Measurements from ENCODE around the gene SLC5A7.

SLC5A7 gene

GRCh38 chr2:107986278-107987217, at the start of gene SLC5A7:
TSS of gene SLC5A7 (plus strand) at chr2:107986524. CDS start at chr2:107988156, 1,632 bp downstream.
- DNase-seq, result no peak

- no peak for DNase-seq
These were observed 24.9 kb upstream of the SLC5A7 start for GRCh38 chr2:107961395-107961794.

- no peak for DNase-seq
These were observed 22.1 kb upstream of the SLC5A7 start for GRCh38 chr2:107964185-107964584.

GRCh38 chr2:107984707-107985106, 1.6 kb upstream of the SLC5A7 start:
- DNase-seq, result no peak

GRCh38 chr2:107988108-107988507, 1.8 kb downstream of the SLC5A7 start:
- no peak for DNase-seq

- DNase-seq, result no peak
These were observed 3.1 kb downstream of the SLC5A7 start for GRCh38 chr2:107989445-107989844.

- DNase-seq, result no peak
These were observed 4.4 kb downstream of the SLC5A7 start for GRCh38 chr2:107990718-107991117.

- DNase-seq, result no peak
These were observed 5.7 kb downstream of the SLC5A7 start for GRCh38 chr2:107992069-107992468.

GRCh38 chr2:107999158-107999557, 12.8 kb downstream of the SLC5A7 start:
- DNase-seq, result no peak

- DNase-seq, result no peak
These were observed 24.7 kb downstream of the SLC5A7 start for GRCh38 chr2:108010912-108011591.

- DNase-seq, result no peak
These were observed 27.0 kb downstream of the SLC5A7 start for GRCh38 chr2:108013305-108013704.

- no peak for DNase-seq
These were observed 36.3 kb downstream of the SLC5A7 start for GRCh38 chr2:108022628-108023027.

- DNase-seq, result no peak
These were observed 37.5 kb downstream of the SLC5A7 start for GRCh38 chr2:108023776-108024175.

GRCh38 chr2:108026092-108026794, 39.9 kb downstream of the SLC5A7 start:
- DNase-seq, result no peak

GRCh38 chr2:108029496-108029895, 43.2 kb downstream of the SLC5A7 start:
- no peak for DNase-seq

- DNase-seq, result no peak
These were observed 43.6 kb downstream of the SLC5A7 start for GRCh38 chr2:108029912-108030311.

GRCh38 chr2:108031471-108031941, 45.2 kb downstream of the SLC5A7 start:
- DNase-seq, result no peak

GRCh38 chr2:108034843-108035242, 48.5 kb downstream of the SLC5A7 start:
- DNase-seq, result no peak

GRCh38 chr2:108048752-108049151, 62.4 kb downstream of the SLC5A7 start:
- no peak for DNase-seq

- DNase-seq, result no peak
These were observed 72.3 kb downstream of the SLC5A7 start for GRCh38 chr2:108058576-108059137.

GRCh38 chr2:108061439-108062042, 75.2 kb downstream of the SLC5A7 start:
- DNase-seq, result no peak

All from NCI-H1105 (cell line).